ENCODE results near the gene PLPP2.

GRCh38 chr19:246551-246950 lies 44.7 kb downstream of the PLPP2 start:
- TF ChIP-seq POLR2A (IDR thresholded peaks at IDR 0.05; ENCODE audit: low read depth, low read length), result no peak
- TF ChIP-seq FOS (IDR thresholded peaks at IDR 0.05; ENCODE audit: low read depth, low read length), result no peak
- no peak for TF ChIP-seq RFX5 (IDR thresholded peaks at IDR 0.05; ENCODE audit: low read depth, low read length)
- no peak for TF ChIP-seq NFE2L2 (IDR thresholded peaks at IDR 0.05; ENCODE audit: low read depth, low read length)
- TF ChIP-seq CTCF (conservative IDR thresholded peaks at IDR 0.05; ENCODE audit: low read depth, low read length), result no peak
- TF ChIP-seq RAD21 (IDR thresholded peaks at IDR 0.05; ENCODE audit: low read length), result no peak
- TF ChIP-seq MAFK (IDR thresholded peaks at IDR 0.05; ENCODE audit: low read depth, low read length), result no peak
- no peak for TF ChIP-seq CHD1 (IDR thresholded peaks at IDR 0.05; ENCODE audit: low read depth, low read length)
- no peak for TF ChIP-seq SMC3 (IDR thresholded peaks at IDR 0.05; ENCODE audit: low read depth, low read length)
- no peak for TF ChIP-seq USF2 (IDR thresholded peaks at IDR 0.05; ENCODE audit: low read depth, low read length)

Measured in IMR-90 (cell line).